Measurements from ENCODE around the gene RAB20. TPM values are rescaled to one million over a fixed set of nuclear protein-coding genes. Genes with fewer than 3 reads are reported as not detected.
"Not testable (repeated sequence)": the region's sequence is repeated elsewhere in the genome, so short reads cannot be mapped to it uniquely, and the experiment has no call there.

The RAB20 gene
- total RNA-seq, 1 donor from 2014 or later = 0.29 TPM

DNA sequence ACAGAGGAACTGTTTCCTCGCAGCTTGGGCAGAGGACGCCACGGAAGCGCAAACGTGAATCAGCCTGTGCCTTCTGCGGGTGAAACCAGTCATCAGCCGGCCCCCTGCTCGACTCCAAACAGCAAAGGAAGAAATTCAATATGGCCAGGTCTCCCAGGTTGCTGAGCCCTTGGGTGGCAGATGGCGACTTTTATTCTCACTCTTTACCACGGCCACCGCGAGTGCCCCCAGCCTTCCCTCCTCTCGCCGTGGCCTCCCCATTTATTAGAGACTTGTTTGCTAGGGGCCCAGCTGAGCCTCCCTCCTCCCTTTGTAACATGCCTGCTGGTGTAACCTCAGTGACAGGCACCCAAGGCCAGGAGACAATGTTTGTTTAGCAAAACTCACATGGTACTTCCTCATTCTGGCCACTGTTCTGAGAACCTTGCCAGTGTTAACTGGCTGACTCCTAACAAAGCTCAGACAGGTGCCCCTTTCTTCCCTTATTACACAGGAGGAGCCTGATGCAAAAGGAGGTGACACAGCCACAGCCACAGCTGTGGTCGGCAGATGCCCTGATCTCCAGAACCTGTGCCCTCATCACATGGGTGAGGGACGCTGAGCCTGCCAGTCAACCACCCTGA, 5.8 kb downstream of the RAB20 start:
- DNase-seq (ENCODE audit: low read depth) = no peak

DNA sequence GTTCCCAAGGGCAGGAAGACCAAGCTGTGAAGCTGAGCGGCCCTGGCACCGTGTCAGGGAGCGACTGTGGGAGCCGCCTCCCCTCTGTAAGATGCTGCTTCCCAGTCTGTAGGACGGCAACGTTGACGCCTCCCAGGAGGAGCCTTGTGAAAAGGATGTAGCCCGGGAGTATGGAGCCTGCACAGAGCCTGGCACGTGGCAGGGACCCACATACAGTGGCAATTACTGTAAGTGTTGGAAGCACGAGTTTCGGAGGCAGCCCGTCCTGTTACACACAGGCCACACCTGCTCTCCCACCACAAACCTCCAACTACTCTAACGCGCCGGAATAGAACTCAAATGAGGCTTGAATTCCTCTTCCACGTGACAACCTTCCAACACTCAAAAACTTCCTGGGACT, 6.6 kb downstream of the RAB20 start:
- no peak for DNase-seq (ENCODE audit: low read depth)

DNA sequence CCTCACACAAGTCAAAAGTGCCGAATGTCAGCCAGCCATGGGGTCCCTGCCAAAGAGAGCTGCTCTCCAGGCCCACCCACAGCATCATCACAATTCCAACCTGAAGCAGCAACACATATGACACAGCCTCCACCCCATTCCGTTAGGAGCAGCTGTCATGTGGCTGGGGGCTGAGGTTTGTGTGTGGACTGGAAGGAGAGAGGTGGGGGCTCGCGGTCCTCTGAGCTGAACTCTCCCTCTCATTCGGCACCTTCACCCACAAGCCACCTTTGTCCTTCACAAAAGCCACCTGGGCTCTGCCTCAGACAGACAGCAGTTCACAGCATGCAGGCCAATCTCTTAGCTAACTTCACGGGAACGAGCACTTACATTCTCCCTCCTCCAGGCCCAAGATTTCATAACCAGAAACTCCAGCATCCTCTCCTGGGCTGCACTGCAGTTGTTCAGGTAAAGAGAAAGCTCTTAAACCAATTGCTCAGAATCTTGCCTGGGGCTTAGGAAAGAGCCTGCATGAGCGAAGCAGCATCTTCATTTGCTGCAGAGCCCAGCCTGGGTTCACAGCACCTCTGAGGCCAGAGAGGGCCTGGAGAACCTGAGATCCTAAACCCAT, 7.2 kb downstream of the RAB20 start:
- DNase-seq (ENCODE audit: low read depth) = peak; percentile 25

DNA sequence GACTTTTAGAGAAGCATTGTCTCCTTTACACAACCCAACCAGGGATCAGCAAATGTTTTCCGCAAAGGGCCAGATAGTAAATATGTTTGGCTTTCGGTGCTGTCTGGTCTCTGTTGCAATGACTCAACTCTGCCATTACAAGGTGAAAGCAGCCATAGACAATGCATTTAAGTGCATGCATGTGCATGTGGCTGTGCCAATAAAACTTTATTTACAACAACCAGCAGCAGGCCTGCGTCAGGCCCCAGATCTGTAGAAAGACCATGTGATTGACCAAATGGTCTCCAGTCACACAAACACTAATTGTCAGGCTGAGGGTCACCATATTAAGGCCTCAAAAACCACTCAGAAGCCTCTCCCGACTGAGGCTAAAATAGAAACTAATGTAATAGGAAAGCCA, 8.1 kb downstream of the RAB20 start:
- peak; percentile 36 for DNase-seq (ENCODE audit: low read depth)

DNA sequence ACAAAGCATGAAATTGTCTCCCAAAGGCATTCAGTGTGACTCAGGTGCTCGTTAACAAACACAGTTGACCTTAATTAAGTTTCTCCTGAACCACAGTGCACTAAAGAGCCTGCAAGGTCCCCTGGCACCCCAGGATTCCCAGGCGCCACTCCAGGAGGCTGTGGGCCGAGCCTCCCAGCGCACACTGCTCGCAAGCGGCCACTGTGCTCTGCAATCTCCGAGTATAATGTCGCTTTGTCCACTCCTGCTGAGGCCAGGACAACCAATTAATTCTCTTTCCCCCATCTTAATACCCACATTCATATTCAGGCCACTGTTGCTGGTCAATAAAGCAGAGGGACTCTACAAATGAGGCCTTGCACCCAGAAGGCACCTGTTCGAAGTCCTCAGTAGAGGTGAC, 8.8 kb downstream of the RAB20 start:
- DNase-seq (ENCODE audit: low read depth) = no peak

DNA sequence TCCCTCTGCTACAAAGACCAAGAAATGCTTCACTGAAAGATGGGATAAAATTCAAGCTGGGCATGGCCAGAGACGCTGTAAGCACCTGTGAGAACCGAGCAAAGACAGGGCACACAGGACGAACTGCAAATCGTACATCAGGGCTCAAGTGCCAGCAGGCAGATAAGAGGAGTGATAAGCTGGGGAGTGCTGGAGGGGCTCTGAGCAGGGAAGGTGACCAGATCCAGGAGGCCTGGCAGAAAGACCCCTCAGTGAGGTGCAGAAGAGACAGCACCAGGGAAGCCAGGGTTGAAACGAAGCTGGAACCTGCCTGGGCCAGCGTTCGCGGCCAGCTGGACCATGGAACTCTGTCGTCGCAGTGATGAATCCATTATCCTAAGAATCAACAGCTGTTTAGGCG, 10.2 kb downstream of the RAB20 start:
- no peak for DNase-seq (ENCODE audit: low read depth)

DNA sequence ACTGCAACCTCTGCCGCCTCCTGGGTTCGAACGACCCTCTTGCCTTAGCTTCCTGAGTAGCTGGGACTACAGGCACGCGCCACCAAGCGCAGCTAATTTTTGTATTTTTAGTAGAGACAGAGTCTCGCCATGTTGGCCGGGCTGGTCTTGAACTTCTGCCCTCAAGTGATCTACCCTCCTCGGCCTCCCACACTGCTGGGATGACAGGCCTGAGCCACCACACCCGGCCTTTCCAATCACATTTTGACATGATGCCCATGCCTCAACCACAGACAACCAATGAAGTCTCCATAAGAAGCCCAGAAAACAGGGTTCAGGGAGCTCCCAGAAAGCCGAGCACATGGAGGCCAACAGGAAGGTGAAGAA, 11.7 kb downstream of the RAB20 start:
- no peak for DNase-seq (ENCODE audit: low read depth)

DNA sequence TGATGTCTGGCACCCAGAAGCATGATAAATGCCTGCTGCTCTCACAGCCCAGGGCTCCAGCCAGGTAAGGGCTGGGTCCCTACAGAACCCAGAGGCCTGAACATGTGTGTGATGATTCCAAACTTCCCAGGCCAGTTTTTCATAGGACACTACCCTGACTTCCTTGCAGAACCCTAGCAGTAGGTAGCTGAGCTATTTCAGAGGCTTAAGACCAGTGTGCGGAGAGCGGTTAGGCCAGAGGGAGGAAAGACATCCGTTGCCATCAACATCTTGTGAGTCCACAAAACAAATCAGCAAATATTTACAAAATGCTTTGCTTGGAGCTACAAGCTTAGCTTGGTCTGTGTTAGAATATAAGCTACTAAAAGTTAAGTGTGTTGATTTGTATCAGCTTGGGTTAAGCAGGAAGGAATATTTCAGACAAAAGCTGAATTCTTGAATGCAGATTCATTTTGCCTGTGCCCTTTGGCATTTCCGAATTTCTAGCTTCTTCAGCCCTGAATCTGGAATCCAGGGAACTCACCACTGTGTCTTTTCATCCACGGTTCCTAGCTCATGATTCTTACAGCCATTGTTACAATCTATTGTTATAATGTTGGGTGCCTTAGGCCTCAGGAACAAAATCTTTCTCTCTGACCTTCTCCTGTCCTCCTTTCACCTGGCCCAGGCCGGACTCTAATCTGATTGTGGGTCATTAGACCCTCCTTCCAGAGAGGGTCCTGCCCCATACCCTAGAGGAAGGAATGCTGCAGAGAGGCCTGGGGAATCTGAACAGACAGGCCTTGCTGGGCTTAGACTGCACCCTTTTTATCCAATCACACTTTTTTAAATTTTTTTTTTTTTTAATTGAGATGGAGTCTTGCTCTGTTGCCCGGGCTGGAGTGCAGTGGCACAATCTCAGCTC, 12.4 kb downstream of the RAB20 start:
- no peak for DNase-seq (ENCODE audit: low read depth)

DNA sequence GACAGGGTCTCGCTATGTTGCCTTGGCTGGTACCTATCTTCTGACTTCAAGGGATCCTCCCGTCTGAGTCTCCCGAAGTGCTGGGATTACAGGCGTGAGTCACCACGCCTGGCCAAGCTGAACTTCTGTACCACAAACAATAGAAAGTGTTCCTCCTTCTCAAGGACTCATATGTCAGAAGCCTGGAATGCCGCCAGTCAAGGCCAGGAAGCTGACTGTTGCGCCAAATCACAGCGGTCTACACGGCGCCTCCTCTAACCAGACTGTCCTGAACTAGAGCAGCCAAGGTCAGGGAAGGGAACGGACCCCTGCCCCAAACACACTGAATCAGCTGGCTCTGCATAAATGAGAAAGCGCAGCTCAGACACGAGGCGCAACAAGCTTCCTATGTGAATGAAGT, 14.6 kb downstream of the RAB20 start:
- DNase-seq (ENCODE audit: low read depth) = peak; percentile 95

DNA sequence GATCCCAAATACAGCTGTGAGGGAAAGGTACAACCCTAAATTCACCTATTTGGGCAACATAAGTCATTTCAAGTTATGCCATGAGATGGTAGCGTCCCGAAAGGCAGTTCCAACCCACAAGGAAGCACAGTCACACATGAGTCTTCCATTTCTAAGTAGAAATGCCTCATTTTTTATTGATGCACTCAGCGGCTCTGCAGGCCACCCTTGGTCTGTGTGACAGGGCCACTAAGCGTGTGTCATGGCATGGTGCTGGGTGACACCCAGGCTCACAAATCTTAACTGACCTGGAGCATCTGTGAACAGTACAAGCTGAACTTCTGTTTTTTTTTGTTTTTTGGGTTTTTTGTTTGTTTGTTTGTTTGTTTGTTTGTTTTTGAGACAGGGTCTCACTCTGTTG, 15.1 kb downstream of the RAB20 start:
- DNase-seq (ENCODE audit: low read depth) = no peak

DNA sequence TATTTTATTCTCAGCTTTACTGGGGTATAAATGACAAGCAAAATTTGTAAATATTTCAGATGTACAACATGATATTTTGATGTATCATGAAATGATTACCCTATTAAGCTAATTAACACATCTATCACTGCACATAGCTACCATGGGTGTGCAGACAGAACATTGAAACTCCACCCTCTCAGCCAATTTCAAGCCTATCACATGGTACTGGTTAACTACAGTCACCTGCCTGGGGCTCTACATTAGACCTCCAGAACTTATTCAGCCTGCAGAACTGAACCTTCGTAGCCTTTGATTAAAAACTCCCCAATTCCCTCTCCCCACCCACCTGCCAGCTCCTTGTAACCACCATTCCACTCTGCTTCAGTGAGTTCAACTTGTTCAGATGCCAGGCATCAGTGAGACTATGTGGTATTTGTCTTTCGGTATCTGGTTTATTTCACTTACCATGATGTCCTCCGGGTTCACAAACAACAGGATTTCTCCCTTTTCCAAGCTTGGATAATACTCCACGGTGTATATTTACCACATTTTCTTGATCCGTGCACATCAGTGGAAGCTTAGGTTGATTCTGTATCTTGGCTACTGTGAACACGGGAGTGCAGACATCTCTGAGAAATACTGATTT, 19.2 kb downstream of the RAB20 start:
- no peak for DNase-seq (ENCODE audit: low read depth)

DNA sequence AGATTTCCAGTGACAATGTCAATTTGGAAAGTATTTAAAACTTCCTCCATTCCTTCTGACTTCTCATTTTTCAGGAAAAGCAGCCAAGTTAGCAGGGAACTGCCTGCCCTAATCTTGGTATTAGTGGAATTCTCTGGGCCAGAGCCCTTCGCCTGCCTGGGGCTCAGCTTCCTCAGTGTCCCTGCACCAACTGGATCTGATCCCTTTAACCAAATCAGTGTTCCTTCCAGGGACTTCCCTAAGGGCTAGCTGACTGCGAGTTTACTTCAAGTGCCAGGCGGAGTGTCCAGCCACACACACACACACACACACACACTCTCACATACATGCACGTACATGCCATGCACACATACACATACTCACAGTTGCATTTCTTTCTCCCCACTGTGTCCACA, 20.0 kb downstream of the RAB20 start:
- no peak for DNase-seq (ENCODE audit: low read depth)

DNA sequence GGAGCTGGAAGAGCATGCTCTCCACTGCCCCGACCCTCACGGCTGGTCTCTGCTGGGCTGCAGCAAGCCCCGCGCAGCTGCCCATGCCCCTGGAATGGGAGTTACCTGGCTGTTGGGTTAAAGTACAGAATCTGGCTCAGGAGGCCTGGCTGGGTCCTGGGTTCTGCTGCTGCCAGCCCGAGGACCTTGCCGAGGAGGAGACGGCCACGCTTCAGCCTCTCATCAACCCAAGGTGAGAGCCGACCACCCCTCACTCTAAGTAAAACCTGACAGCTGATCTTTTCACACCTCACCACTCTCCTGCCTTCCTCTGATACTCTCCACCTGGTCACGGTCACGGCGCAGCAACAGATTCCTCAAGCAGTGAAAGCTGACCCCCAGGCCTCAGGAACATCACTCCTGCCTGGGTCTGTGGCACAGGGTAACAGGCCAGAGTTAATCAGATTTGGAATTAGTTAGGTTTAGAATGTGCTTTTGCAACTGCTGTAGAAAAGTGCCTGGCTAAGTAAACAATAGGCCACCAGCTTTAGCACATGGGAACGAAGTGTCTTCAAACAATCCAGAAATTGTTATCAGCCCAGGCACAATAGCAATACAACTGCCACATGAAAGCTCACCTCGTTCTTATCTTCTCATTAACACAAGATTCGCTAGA, 20.5 kb downstream of the RAB20 start:
- DNase-seq (ENCODE audit: low read depth) = no peak

DNA sequence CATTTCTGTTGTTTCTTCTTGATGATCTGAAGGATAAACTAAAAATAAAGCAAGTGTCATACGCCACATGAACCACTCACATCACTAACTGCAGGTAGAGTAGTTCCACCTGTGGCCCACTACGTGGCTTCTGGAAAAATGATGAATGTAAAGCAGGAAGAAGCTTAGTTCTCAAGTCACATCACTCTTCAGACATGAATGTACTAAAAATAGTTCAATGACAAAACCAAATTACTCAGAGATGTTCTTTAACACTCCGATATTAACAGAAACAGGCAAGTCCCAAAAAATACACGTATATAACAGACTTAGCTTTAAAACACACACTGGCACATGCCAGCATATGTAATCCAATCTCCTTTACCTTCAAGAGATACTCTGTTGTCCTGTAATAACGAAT, 21.6 kb downstream of the RAB20 start:
- no peak for DNase-seq (ENCODE audit: low read depth)

DNA sequence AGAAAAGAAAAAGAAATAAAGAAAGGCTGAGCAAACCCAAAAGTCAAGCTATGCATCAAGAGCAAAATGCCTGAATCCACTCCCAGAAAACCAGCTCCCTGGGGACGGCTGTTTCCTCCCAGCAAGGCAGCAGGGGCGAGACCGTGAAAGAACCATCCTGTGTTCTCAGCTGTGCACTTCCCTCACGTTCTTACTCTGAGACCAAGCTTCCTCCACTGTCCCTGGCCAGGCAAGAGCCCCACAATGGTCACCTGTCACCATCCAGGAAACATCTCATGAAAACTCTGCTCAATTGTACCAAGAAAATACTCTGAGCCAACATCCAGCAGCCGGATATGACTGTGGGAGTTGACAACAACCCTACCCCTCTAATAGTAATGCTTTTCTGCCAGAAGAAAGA, 22.9 kb downstream of the RAB20 start:
- DNase-seq (ENCODE audit: low read depth) = peak; percentile 64

DNA sequence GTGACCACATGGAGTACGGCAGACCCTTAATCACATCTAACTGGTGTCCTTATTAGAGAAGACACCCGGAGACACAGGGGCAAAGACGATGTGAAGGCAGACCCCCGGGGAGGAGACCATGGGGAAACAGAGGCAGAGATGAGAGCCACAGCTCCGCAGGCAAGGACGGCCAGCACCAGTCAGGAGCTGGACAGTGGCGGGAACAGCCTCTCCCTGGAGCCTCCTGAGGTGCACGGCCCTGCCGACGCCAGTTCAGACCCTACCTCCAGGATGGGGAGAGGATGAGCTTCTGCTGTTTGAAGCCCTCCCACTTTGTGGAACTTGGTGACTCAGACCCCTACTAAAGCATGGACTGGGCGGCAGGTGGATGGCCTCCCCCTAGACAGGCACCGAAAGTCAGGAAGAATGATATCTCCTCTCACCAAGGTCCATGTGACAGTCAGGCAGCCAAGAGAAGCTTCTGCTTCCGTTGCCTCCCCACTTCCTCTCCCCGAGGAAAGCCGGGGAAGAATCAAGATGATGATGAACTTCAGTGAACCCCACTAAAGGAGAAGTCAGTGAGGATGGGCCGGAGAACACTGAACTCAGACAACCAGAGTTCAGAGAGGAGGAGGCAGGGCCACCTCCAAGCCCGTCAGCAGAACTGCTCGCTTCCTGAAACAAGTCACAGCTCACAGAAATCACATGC, 25.4 kb downstream of the RAB20 start:
- no peak for DNase-seq (ENCODE audit: low read depth)

DNA sequence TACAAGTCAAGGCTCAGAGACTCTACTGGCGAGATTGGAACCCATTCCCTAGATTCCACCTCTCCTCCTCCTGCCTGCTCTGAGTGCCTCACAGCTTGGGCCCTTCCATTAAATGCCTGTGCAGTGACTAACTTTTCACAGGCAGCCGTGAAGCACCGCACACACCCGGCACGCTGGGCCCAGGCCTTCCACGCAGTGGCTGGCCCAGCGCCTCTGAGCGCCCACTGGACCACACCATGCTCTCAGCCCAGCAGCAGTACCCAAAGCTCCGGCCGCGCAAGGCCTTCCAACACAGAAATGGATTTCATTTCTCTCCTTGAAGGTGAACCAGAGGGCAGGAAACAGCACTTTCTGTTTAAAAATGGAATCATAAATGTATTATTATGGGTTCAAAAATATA, 26.0 kb downstream of the RAB20 start:
- DNase-seq (ENCODE audit: low read depth) = no peak

DNA sequence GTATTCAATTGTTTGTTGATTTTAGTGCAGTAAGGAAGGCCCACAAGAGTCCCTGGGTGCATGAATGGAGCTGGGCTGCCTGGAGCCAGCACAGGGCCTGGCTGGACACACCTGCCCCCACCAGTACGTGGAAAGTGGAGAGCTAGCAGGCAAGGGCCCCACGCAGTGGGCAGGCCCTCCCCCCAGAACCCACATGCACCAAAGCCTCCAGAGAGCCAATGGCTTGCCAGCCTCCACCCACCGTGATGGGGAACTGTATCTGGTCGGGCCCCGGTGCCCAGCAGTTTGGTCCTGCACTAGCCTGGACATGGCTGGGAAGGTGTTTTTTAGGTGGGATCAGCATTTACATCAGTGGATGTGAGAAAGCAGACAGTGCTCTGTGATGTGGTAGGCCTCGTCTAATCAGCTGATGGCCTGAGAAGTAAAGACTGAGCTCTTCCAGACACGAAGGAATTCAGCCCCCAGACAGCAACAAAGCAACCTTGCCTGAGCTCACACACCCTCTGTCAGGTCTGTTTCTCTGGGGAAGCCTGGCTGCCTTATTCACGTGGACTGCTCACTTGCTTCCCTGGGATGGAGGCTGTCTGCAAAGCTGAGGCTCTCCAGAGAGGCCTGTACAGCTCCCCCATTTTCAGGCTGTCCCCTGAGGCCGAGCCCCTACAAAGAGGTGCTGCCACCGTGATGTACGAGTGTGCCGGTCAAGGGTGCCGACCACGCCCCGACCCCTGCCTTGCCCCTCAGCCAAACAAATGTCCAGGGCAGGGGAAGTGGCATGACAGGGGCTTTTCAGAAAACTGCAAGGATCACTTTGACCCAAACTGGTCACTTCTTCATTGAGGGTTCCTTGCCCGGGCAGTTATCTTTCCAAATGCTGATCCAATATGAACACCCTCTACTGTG, 27.5 kb downstream of the RAB20 start:
- DNase-seq (ENCODE audit: low read depth) = no peak

DNA sequence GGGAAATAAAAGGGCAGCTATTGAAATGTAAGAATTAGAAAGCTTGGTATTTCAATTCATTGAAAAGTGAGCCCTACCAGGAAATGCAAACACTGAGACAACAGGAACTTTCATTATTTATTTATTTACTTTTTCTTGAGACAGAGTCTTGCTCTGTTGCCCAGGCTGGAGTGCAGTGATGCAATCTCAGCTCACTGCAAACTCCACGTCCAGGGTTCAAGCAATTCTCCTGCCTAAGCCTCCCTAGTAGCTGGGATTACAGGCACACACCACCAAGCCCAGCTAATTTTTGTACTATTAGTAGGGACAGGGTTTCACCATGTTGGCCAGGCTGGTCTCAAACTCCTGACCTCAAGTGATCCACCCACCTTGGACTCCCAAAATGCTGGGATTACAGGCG, 29.3 kb downstream of the RAB20 start:
- DNase-seq (ENCODE audit: low read depth) = not testable (repeated sequence)

DNA sequence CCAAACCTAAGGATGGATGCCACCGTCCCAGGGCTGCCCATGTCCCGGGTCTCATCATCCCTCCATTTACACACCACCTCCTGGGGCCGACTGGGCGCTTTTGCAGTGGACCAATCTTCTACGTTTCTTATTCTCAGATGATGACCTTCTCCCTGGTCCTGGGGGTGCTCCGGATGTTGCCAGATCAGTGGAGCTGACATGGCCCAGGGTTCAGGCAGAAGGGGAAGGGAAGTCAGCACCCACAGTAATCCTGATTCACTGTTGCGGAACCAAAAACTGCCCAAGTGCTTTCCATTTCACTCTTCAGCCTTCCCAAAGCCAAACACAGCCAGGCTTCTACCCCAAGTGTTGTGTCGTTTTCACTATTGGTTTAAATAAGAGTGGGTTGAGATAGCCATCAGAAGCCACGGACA, 29.8 kb downstream of the RAB20 start:
- no peak for DNase-seq (ENCODE audit: low read depth)
